A172 (cell line): ENCODE measurements around the gene OR56A1. TPM values are rescaled to one million over a fixed set of nuclear protein-coding genes. Genes with fewer than 3 reads are reported as not detected.
"Not testable (repeated sequence)": the region's sequence is repeated elsewhere in the genome, so short reads cannot be mapped to it uniquely, and the experiment has no call there.

Experiments
- DNase-seq: peaks from one replicate; pipeline ENCODE4 v3.0.0-alpha.2; 2015; ENCODE audit warnings: low spot score
- total RNA-seq: library from RNA; depleted of rRNA; stranded (reverse); fragments of >200 nt; shearing (Covaris generic); gene quantifications from 2 replicates; pipeline ENCODE4 v1.2.3, GENCODE V29; 2014; rRNA removed

OR56A1 gene
- total RNA-seq, result not detected in 2 replicates

GRCh38 chr11:6030708-6031405 lies at the start of gene OR56A1:
TSS of gene OR56A1 (minus strand) at chr11:6030758. CDS start at chr11:6027692, 3,066 bp downstream.
- no peak for DNase-seq

- DNase-seq, result no peak
These were observed 48.9 kb upstream of the OR56A1 start for GRCh38 chr11:6079463-6079862.

- no peak for DNase-seq
These were observed 47.2 kb upstream of the OR56A1 start for GRCh38 chr11:6077723-6078122.

GRCh38 chr11:6076443-6076842 lies 45.9 kb upstream of the OR56A1 start:
- not testable (repeated sequence) for DNase-seq

- DNase-seq, result no peak
These were observed 36.9 kb upstream of the OR56A1 start for GRCh38 chr11:6067502-6067901.

GRCh38 chr11:6062691-6063358 lies 32.3 kb upstream of the OR56A1 start:
- no peak for DNase-seq

GRCh38 chr11:6061475-6061874 lies 30.9 kb upstream of the OR56A1 start:
- DNase-seq, result no peak

GRCh38 chr11:6057452-6057851 lies 26.9 kb upstream of the OR56A1 start:
- no peak for DNase-seq

GRCh38 chr11:6055569-6055968 lies 25.0 kb upstream of the OR56A1 start:
- DNase-seq, result no peak

- no peak for DNase-seq
These were observed 21.8 kb upstream of the OR56A1 start for GRCh38 chr11:6052374-6052773.

- DNase-seq, result no peak
These were observed 10.3 kb upstream of the OR56A1 start for GRCh38 chr11:6040874-6041273.

- no peak for DNase-seq
These were observed 3.1 kb downstream of the OR56A1 start for GRCh38 chr11:6027501-6027900.

- no peak for DNase-seq
These were observed 5.5 kb downstream of the OR56A1 start for GRCh38 chr11:6025056-6025455.

GRCh38 chr11:6022956-6023355 lies 7.6 kb downstream of the OR56A1 start:
- peak; percentile 34 for DNase-seq

- no peak for DNase-seq
These were observed 17.5 kb downstream of the OR56A1 start for GRCh38 chr11:6013042-6013441.

- no peak for DNase-seq
These were observed 18.4 kb downstream of the OR56A1 start for GRCh38 chr11:6012035-6012668.

GRCh38 chr11:6006846-6007245 lies 23.7 kb downstream of the OR56A1 start, which contains the start of gene OR56A4:
TSS of gene OR56A4 (minus strand) at chr11:6006946. CDS start at chr11:6002992, 3,954 bp downstream.
- DNase-seq, result no peak

GRCh38 chr11:6006395-6006794 lies 24.2 kb downstream of the OR56A1 start:
- DNase-seq, result no peak

GRCh38 chr11:6002202-6002699 lies 28.3 kb downstream of the OR56A1 start:
- DNase-seq, result no peak

- no peak for DNase-seq
These were observed 35.8 kb downstream of the OR56A1 start for GRCh38 chr11:5994791-5995190.

- peak; percentile 17 for DNase-seq
These were observed 37.8 kb downstream of the OR56A1 start for GRCh38 chr11:5992604-5993251.

GRCh38 chr11:5992150-5992549 lies 38.4 kb downstream of the OR56A1 start:
- no peak for DNase-seq
